K562 (cell line): ENCODE data around the gene PDZK1IP1. TPM values are rescaled to one million over a fixed set of nuclear protein-coding genes. Genes with fewer than 3 reads are reported as not detected.

Experiments
- ATAC-seq: fragments of 200-7000 bp; cut with Tn5 transposase; 3 replicates; pipeline ENCODE4 v1.9.1; 2020; ENCODE audit warnings: moderate library complexity
- BruUV-seq: library from RNA; stranded (reverse); fragments of 400-500 nt; replicated peaks from 2 replicates; lab custom pipeline; 2021; lab: Mats Ljungman, UMichigan
- CTCF ChIA-PET: fragments of 300-600 bp; formaldehyde crosslinking; extraction: SDS; loops from one replicate; lab custom pipeline; 2021; ENCODE audit warnings: low intra/inter-chr PET ratio; lab: Yijun Ruan, JAX
- POLR2A ChIA-PET: fragments of 300-600, 350-650 bp; sonication (Branson Sonifier 250); formaldehyde crosslinking; extraction: SDS; loops from one replicate; lab custom pipeline; 2021; ENCODE audit warnings: antibody characterized with exemption, inconsistent platforms; lab: Yijun Ruan, JAX
- DNase-seq, 4 experiments: peaks; one replicate each; pipeline versions ENCODE4 v3.0.0 to v3.0.0-alpha.2; 2011 to 2018; ENCODE audit warnings: low spot score in 3 of 4, mixed read lengths in 3 of 4; ENCODE audit errors: extremely low read depth in 1 of 4
- FAIRE-seq: peaks from 2 replicates; lab custom pipeline; 2011; peaks lifted over from hg19 to GRCh38; lab: Jason Lieb, UNC
- H2AFZ ChIP-seq: 2 replicates; pipeline ENCODE4 v1.6.0; 2011; ENCODE audit warnings: low read depth, low read length, control low read depth, inconsistent platforms
- H3K27ac ChIP-seq: fragments of 200-600 bp; 3 replicates; pipeline ENCODE4 v1.8.0; 2011; ENCODE audit warnings: low read depth, mild to moderate bottlenecking, control low read depth, inconsistent platforms, low read length, moderate library complexity, mixed read lengths; ENCODE audit errors: extremely low read depth
- H3K27me3 ChIP-seq, 2 experiments: fragments of 300-600 bp in 1 of 2; 2 replicates in 1 of 2; 3 replicates in 1 of 2; pipeline versions ENCODE4 v1.6.0 to v1.8.0; 2011; ENCODE audit warnings: inconsistent platforms in 2 of 2, low read length in 2 of 2, mild to moderate bottlenecking in 1 of 2, mixed read lengths in 1 of 2, moderate library complexity in 1 of 2; ENCODE audit not compliant: control insufficient read depth in 2 of 2, insufficient read depth in 2 of 2
- H3K36me3 ChIP-seq: fragments of 300-600 bp; 3 replicates; pipeline ENCODE4 v1.8.0; 2011; ENCODE audit warnings: mild to moderate bottlenecking, low read length, inconsistent platforms; ENCODE audit not compliant: control insufficient read depth, insufficient read depth
- H3K4me1 ChIP-seq, 2 experiments: fragments of 200-600 bp in 1 of 2; replicated peaks in 1 of 2; 2 replicates in 1 of 2; 3 replicates in 1 of 2; pipeline versions ENCODE4 v1.5.1 to v1.8.0; 2011; ENCODE audit warnings: inconsistent platforms in 2 of 2, low read length in 2 of 2, mild to moderate bottlenecking in 1 of 2, mixed read lengths in 1 of 2, moderate library complexity in 1 of 2; ENCODE audit not compliant: control insufficient read depth in 2 of 2, insufficient read depth in 2 of 2
- H3K4me2 ChIP-seq: 2 replicates; pipeline ENCODE4 v1.6.1; 2011; ENCODE audit warnings: low read length, control low read depth, inconsistent platforms, mixed read lengths; ENCODE audit not compliant: insufficient read depth
- H3K4me3 ChIP-seq: fragments of 200-600 bp; sonication (generic), shearing (Covaris generic); 2 replicates; pipeline ENCODE4 v1.5.1; 2016; ENCODE audit warnings: control low read depth, inconsistent platforms
- H3K79me2 ChIP-seq: fragments of 200-600 bp; 3 replicates; pipeline ENCODE4 v1.8.0; 2011; ENCODE audit warnings: low read length, inconsistent platforms; ENCODE audit not compliant: control insufficient read depth, insufficient read depth
- H3K9ac ChIP-seq, 2 experiments: 2 replicates each; pipeline versions ENCODE4 v1.6.0 to v1.6.1; 2011; ENCODE audit warnings: low read depth in 2 of 2, low read length in 2 of 2, control low read depth in 1 of 2, inconsistent platforms in 1 of 2, mild to moderate bottlenecking in 1 of 2, mixed read lengths in 1 of 2; ENCODE audit not compliant: insufficient read depth in 1 of 2
- H3K9me1 ChIP-seq: one replicate; pipeline ENCODE4 v1.6.0; 2011; ENCODE audit warnings: inconsistent platforms, mild to moderate bottlenecking, low read length, moderate library complexity; ENCODE audit not compliant: control insufficient read depth, insufficient read depth
- H3K9me3 ChIP-seq: replicated peaks from 2 replicates; pipeline ENCODE4 v1.5.1; 2011; ENCODE audit warnings: low read depth, low read length, inconsistent platforms; ENCODE audit not compliant: control insufficient read depth, insufficient read depth
- H4K20me1 ChIP-seq: replicated peaks from 2 replicates; pipeline ENCODE4 v1.6.1; 2011; ENCODE audit warnings: low read length, inconsistent platforms, mixed read lengths; ENCODE audit not compliant: control insufficient read depth, insufficient read depth
- FOXP1 ChIP-seq: sonication (generic); formaldehyde crosslinking; IDR thresholded peaks from 2 replicates; pipeline ENCODE4 v1.8.0; 2022; ENCODE audit warnings: mild to moderate bottlenecking, missing genetic modification reagents
- MYBL2 ChIP-seq, 2 experiments: fragments of 450-650 bp in 1 of 2; sonication (generic) in 1 of 2; formaldehyde crosslinking in 1 of 2; IDR thresholded peaks; 2 replicates each; pipeline versions ENCODE4 v1.6.1 to v1.8.1; 2017 to 2022; ENCODE audit warnings: borderline replicate concordance in 1 of 2, inconsistent platforms in 1 of 2, low read depth in 1 of 2, mild to moderate bottlenecking in 1 of 2, missing genetic modification reagents in 1 of 2, moderate library complexity in 1 of 2
- POLR3G ChIP-seq: IDR thresholded peaks from 2 replicates; pipeline ENCODE4 v1.6.1; 2011; ENCODE audit not compliant: insufficient read length, insufficient replicate concordance; ENCODE audit errors: extremely low read depth
- RBM25 ChIP-seq: fragments of 200-400 bp; formaldehyde crosslinking; IDR thresholded peaks from 2 replicates; pipeline ENCODE4 v1.6.1; 2018; ENCODE audit warnings: low read length, low read depth, moderate library complexity; ENCODE audit not compliant: severe bottlenecking
- YY1 ChIP-seq, 3 experiments: IDR thresholded peaks; 2 replicates each; pipeline ENCODE4 v1.6.1; 2011; ENCODE audit warnings: low read length in 2 of 3, mild to moderate bottlenecking in 2 of 3, moderate library complexity in 2 of 3, borderline replicate concordance in 1 of 3, control low read depth in 1 of 3, low read depth in 1 of 3; ENCODE audit not compliant: insufficient read depth in 3 of 3, insufficient replicate concordance in 2 of 3, control insufficient read depth in 1 of 3, insufficient read length in 1 of 3; ENCODE audit errors: extremely low read depth in 1 of 3
- ZBED1 ChIP-seq: IDR thresholded peaks from 2 replicates; pipeline ENCODE4 v1.6.1; 2014
- WGBS: fragments of 100-300 bp; shearing (Covaris generic); methylation state at CpG from one replicate; pipeline ENCODE4 v1.1.6; 2016; ENCODE audit warnings: low coverage, mixed read lengths; ENCODE audit not compliant: insufficient coverage; ENCODE audit errors: missing lambda C conversion rate; 5-methylcytosine and 5-hydroxymethylcytosine counted together
- in situ Hi-C: fragments of 300-500 bp; cut with MboI; formaldehyde crosslinking; loops from 4 replicates; pipeline ENCODE4 v1.15.0; 2018; ENCODE audit warnings: inconsistent platforms, mixed read lengths
- intact Hi-C: fragments of 100-400 bp; cut with micrococcal nuclease; formaldehyde crosslinking; loops from 2 replicates; pipeline ENCODE4 v1.14.2; 2022
- polyA plus RNA-seq, 8 experiments: library from polyadenylated mRNA; depleted of rRNA in 4 of 8; stranded (reverse) in 5 of 8; unstranded in 3 of 8; fragments of >200 nt; fragmentation: Nextera tagmentation in 2 of 8; fragmentation: Illumina TruSeq in 1 of 8; extraction: Ambion mirVana in 2 of 8; extraction: Trizol in 1 of 8; gene quantifications; 2 replicates each; pipeline versions ENCODE4 v1.2.1 to v1.2.3, GENCODE V29; 2011 to 2014; ENCODE audit warnings: inconsistent platforms in 1 of 8, missing spikeins in 1 of 8
- total RNA-seq, 7 experiments: library from RNA; depleted of rRNA in 6 of 7; stranded (reverse); fragments of >200 nt in 6 of 7; fragmentation: Illumina TruSeq in 2 of 7; extraction: Trizol in 2 of 7; gene quantifications; 2 replicates each; pipeline versions ENCODE4 v1.2.1 to v1.2.3, GENCODE V29; 2011 to 2021; ENCODE audit warnings: low replicate concordance in 1 of 7
- TF ChIP-seq, protein P1 (sequence below): fragments of 450-650 bp; formaldehyde crosslinking; IDR thresholded peaks from 2 replicates; pipeline ENCODE4 v1.4.0; 2020; ENCODE audit warnings: mild to moderate bottlenecking, moderate library complexity
- TF ChIP-seq, protein P2 (sequence below): sonication (generic); formaldehyde crosslinking; IDR thresholded peaks from 2 replicates; pipeline ENCODE4 v1.5.0; 2020; ENCODE audit warnings: missing genetic modification reagents

The PDZK1IP1 gene
- total and polyA plus RNA-seq, 9 of the 15 experiments (the other 6 are each of a cell fraction or from before 2014, with no cell fraction given), result 0.17 to 0.68 (median 0.53) TPM; not detected in 2

DNA sequence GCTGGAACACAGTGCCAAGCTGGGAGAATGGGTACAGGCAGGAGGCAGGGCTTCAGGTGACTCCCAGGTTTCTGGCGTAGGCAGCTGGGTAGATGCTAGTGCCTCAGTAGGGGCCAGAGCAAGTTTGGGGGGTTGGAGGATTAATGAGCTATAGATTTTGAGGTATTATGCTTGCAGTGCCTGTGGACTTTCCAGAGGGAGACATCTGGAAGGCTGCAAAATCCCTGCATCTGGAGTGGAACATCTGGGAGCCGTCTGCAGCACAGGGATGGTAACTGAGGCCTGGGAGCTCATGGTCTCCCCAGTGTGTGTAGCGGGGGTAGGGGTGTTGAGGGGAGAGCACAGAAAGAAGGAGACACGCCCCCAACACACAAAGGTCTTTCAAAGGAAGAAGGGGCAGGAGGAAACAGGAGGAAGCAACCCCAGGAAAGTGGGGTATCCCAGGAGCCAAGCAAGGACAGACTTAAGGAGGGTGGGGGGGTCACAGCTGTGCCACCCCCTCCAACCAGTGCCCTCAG is 2.2 kb upstream of the PDZK1IP1 start:
- no peaks in the 10 kb centered on the region for H3K36me3 ChIP-seq
- intact Hi-C loops, result loop anchor here (2.0 kb wide), 1 partner anchor 47 kb away; no protein-coding TSS in a partner anchor
- H2AFZ ChIP-seq, result peak overlapping the region; percentile 95
- no peak for ATAC-seq
- no peak for FAIRE-seq
- H3K79me2 ChIP-seq, result no peaks in the 10 kb centered on the region
- ChIA-PET POLR2A (interaction anchor here (0.6 to 5.7 kb wide), 9 partner anchors 10 to 122 kb away, joined by 3 to 65 read pairs (median 6); partner anchors contain the start of gene STIL), CTCF (interaction anchor here (0.7 to 3.9 kb wide), 4 partner anchors 46 to 788 kb away, joined by 3 to 44 read pairs (median 10); no protein-coding TSS in a partner anchor)
- no peaks in the 10 kb centered on the region for H3K9me3 ChIP-seq
- no peaks in the 10 kb centered on the region for H3K27me3 ChIP-seq
- WGBS, result 78% methylated on average over 4 of the region's 4 CpGs
- no peaks in the 10 kb centered on the region for H3K9me1 ChIP-seq
- no peak for DNase-seq
- no peak overlapping the region for H3K4me3 ChIP-seq
- peaks cover 49 to 68% of the 10 kb centered on the region in 2 experiments for H3K4me1 ChIP-seq
- peak overlapping the region; percentile 47 to 58; a peak in 3 of 4 replicates for H3K9ac ChIP-seq
- no peaks in the 10 kb centered on the region for H4K20me1 ChIP-seq
- no peak overlapping the region for H3K4me2 ChIP-seq
- in situ Hi-C loops, result loop anchor here (5.0 kb wide), 1 partner anchor 70 kb away; no protein-coding TSS in a partner anchor
- H3K27ac ChIP-seq, result no peak overlapping the region; the same call in 1 of the 3 replicates
- TF ChIP-seq POLR3G (no peak), MYBL2 (IDR thresholded peaks at IDR 0.05; ENCODE audit: low read depth) (no peak), MYBL2 (CRISPR knock-in tag; IDR thresholded peaks at IDR 0.05; ENCODE audit: borderline replicate concordance) (peak; percentile 10; the same call in 1 of the 2 replicates)
- no TSS peak for BruUV-seq

DNA sequence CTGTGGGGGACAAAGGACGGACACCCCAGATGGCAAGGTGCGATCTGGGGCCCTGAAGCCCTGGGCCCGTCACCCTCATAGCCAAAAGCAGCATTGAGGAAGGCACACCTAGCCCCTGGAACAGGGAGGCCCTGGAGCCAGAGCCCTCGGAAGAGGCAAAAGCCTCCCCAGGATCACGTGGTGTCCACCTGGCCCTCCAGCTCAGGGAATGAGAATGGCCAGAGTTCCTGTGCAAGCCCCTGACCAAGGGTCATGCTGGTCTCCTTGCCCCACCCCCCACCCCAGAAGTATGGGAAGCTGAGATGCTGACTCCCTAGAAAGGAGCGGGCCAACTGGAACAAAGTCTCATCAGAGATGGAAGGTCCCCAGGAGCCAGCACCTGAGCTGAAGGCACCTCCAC is 1.0 kb upstream of the PDZK1IP1 start:
- CTCF ChIA-PET, result interaction anchor here (0.6 kb wide), 1 partner anchor 68 kb away, joined by 6 read pairs; no protein-coding TSS in a partner anchor
- H3K9me1 ChIP-seq, result no peaks in the 10 kb centered on the region

More for the DNA sequence above, 1.0 kb upstream of the PDZK1IP1 start:
- H3K4me2 ChIP-seq, result no peak overlapping the region; the same call in 1 of the 2 replicates
- H3K79me2 ChIP-seq, result no peaks in the 10 kb centered on the region
- TF ChIP-seq ZBED1 (no peak), RBM25 (no peak), FOXP1 (CRISPR knock-in tag) (no peak), YY1 (IDR thresholded peaks at IDR 0.05; ENCODE audit: borderline replicate concordance in 1 of 3, control insufficient read depth in 1 of 3, extremely low read depth in 1 of 3, insufficient read depth in 3 of 3, insufficient read length in 1 of 3, insufficient replicate concordance in 2 of 3, low read depth in 1 of 3, low read length in 2 of 3) (no peak)
- TF ChIP-seq, protein P1, sequence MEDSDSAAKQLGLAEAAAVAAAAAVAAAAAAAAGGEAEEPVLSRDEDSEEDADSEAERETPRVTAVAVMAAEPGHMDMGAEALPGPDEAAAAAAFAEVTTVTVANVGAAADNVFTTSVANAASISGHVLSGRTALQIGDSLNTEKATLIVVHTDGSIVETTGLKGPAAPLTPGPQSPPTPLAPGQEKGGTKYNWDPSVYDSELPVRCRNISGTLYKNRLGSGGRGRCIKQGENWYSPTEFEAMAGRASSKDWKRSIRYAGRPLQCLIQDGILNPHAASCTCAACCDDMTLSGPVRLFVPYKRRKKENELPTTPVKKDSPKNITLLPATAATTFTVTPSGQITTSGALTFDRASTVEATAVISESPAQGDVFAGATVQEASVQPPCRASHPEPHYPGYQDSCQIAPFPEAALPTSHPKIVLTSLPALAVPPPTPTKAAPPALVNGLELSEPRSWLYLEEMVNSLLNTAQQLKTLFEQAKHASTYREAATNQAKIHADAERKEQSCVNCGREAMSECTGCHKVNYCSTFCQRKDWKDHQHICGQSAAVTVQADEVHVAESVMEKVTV (CRISPR knock-in tag), result no peak
- TF ChIP-seq, protein P2, sequence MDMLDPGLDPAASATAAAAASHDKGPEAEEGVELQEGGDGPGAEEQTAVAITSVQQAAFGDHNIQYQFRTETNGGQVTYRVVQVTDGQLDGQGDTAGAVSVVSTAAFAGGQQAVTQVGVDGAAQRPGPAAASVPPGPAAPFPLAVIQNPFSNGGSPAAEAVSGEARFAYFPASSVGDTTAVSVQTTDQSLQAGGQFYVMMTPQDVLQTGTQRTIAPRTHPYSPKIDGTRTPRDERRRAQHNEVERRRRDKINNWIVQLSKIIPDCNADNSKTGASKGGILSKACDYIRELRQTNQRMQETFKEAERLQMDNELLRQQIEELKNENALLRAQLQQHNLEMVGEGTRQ (CRISPR knock-in tag), result peak; percentile 38
- POLR2A ChIA-PET, result interaction anchor here (0.7 to 2.8 kb wide), 12 partner anchors 9 to 144 kb away, joined by 3 to 15 read pairs (median 5); partner anchors contain the start of gene STIL
- in situ Hi-C loops (loop anchor here (5.0 kb wide), 1 partner anchor 71 kb away; no protein-coding TSS in a partner anchor), intact Hi-C loops (no loop called here)
- FAIRE-seq (no peak), ATAC-seq (no peak), DNase-seq (peak in 1 of 4 experiments; percentile 11)
- H3K27ac ChIP-seq, result peak overlapping the region; percentile 15; the same call in 1 of the 3 replicates
- peak overlapping the region; percentile 31 to 87; a peak in 3 of 4 replicates for H3K9ac ChIP-seq
- peaks cover 49 to 69% of the 10 kb centered on the region in 2 experiments for H3K4me1 ChIP-seq
- H3K36me3 ChIP-seq, result no peaks in the 10 kb centered on the region
- no peaks in the 10 kb centered on the region for H3K9me3 ChIP-seq
- peak overlapping the region; percentile 69 for H2AFZ ChIP-seq
- no peaks in the 10 kb centered on the region for H4K20me1 ChIP-seq
- WGBS, result 79% methylated on average over 6 of the region's 6 CpGs
- no peaks in the 10 kb centered on the region for H3K27me3 ChIP-seq
- H3K4me3 ChIP-seq, result no peak overlapping the region
- no TSS peak for BruUV-seq
